Lower leg skin (tissue), 3 donors: ENCODE results near the gene EVI2A.

ENCODE experiments used
- CTCF ChIP-seq, 3 donors: fragments of 450-650 bp; IDR thresholded peaks; one replicate each; pipeline ENCODE4 v1.5.1; 2016; ENCODE audit warnings: antibody characterized with exemption in 3 of 3, mild to moderate bottlenecking in 3 of 3, moderate library complexity in 2 of 3
- POLR2A ChIP-seq, 2 donors: fragments of 450-650 bp; IDR thresholded peaks; one replicate each; pipeline ENCODE4 v1.6.1; 2016 to 2017; ENCODE audit warnings: antibody characterized with exemption in 2 of 2, mild to moderate bottlenecking in 1 of 2, moderate library complexity in 1 of 2

- TF ChIP-seq POLR2A (IDR thresholded peaks at IDR 0.05): no peak
- TF ChIP-seq CTCF (IDR thresholded peaks at IDR 0.05): no peak
Observed at GRCh38 chr17:31357839-31358394, 36.5 kb upstream of the EVI2A start.
